ENCODE measurements around the gene PITPNC1.
"Not testable (repeated sequence)": the region's sequence is repeated elsewhere in the genome, so short reads cannot be mapped to it uniquely, and the experiment has no call there.

Gene PITPNC1

GRCh38 chr17:67379251-67379630 is 2.2 kb downstream of the PITPNC1 start:
- Histone ChIP-seq H3K36me3 (ENCODE audit: control insufficient read depth in 5 of 5, insufficient read depth in 5 of 5, low read length in 5 of 5) (peaks cover 0 to 3% (median 0%) of the 10 kb centered on the region in 5 donors), H3K4me3 (ENCODE audit: low read depth in 1 of 5, low read length in 5 of 5) (peak overlapping the region; percentile 56 to 90 (median 85)), H3K9ac (ENCODE audit: low read length in 5 of 5) (peak overlapping the region in 4 of 5 donors; percentile 6 to 84 (median 62)), H3K9me3 (ENCODE audit: control insufficient read depth in 5 of 5, low read length in 5 of 5) (no peaks in the 10 kb centered on the region), H3K4me1 (ENCODE audit: control insufficient read depth in 5 of 5, insufficient read depth in 5 of 5, low read length in 5 of 5) (peaks cover 5 to 36% (median 26%) of the 10 kb centered on the region in 5 donors), H3K27me3 (ENCODE audit: control insufficient read depth in 5 of 5, insufficient read depth in 4 of 5, low read length in 5 of 5) (no peaks in the 10 kb centered on the region), H3K27ac (ENCODE audit: low read depth, low read length) (peak overlapping the region; percentile 33)

GRCh38 chr17:67381929-67382257 is 4.8 kb downstream of the PITPNC1 start:
- H3K27me3 ChIP-seq (ENCODE audit: control insufficient read depth in 5 of 5, insufficient read depth in 4 of 5, low read length in 5 of 5), result no peaks in the 10 kb centered on the region
- no peak overlapping the region for H3K4me3 ChIP-seq (ENCODE audit: low read depth in 1 of 5, low read length in 5 of 5)
- H3K4me1 ChIP-seq (ENCODE audit: control insufficient read depth in 5 of 5, insufficient read depth in 5 of 5, low read length in 5 of 5), result peaks cover 0 to 20% (median 14%) of the 10 kb centered on the region in 5 donors
- no peak overlapping the region for H3K9ac ChIP-seq (ENCODE audit: low read length in 5 of 5)
- no peaks in the 10 kb centered on the region for H3K9me3 ChIP-seq (ENCODE audit: control insufficient read depth in 5 of 5, low read length in 5 of 5)
- H3K36me3 ChIP-seq (ENCODE audit: control insufficient read depth in 5 of 5, insufficient read depth in 5 of 5, low read length in 5 of 5), result peaks cover 0 to 3% (median 0%) of the 10 kb centered on the region in 5 donors
- no peak overlapping the region for H3K27ac ChIP-seq (ENCODE audit: low read depth, low read length)

- Histone ChIP-seq H3K27me3 (ENCODE audit: control insufficient read depth in 5 of 5, insufficient read depth in 4 of 5, low read length in 5 of 5) (no peaks in the 10 kb centered on the region), H3K4me1 (ENCODE audit: control insufficient read depth in 5 of 5, insufficient read depth in 5 of 5, low read length in 5 of 5) (peaks cover 0 to 22% (median 3%) of the 10 kb centered on the region in 5 donors), H3K9ac (ENCODE audit: low read length in 5 of 5) (no peak overlapping the region), H3K36me3 (ENCODE audit: control insufficient read depth in 5 of 5, insufficient read depth in 5 of 5, low read length in 5 of 5) (peaks cover 0 to 3% (median 0%) of the 10 kb centered on the region in 5 donors), H3K9me3 (ENCODE audit: control insufficient read depth in 5 of 5, low read length in 5 of 5) (no peaks in the 10 kb centered on the region), H3K27ac (ENCODE audit: low read depth, low read length) (no peak overlapping the region), H3K4me3 (ENCODE audit: low read depth in 1 of 5, low read length in 5 of 5) (no peak overlapping the region)
These were observed 8.3 kb downstream of the PITPNC1 start for GRCh38 chr17:67385122-67385988.

GRCh38 chr17:67386965-67387551 is 10.0 kb downstream of the PITPNC1 start:
- Histone ChIP-seq H3K27me3 (ENCODE audit: control insufficient read depth in 5 of 5, insufficient read depth in 4 of 5, low read length in 5 of 5) (no peaks in the 10 kb centered on the region), H3K4me3 (ENCODE audit: low read depth in 1 of 5, low read length in 5 of 5) (no peak overlapping the region), H3K9ac (ENCODE audit: low read length in 5 of 5) (peak overlapping the region in 1 of 5 donors; percentile 20), H3K27ac (ENCODE audit: low read depth, low read length) (no peak overlapping the region), H3K9me3 (ENCODE audit: control insufficient read depth in 5 of 5, low read length in 5 of 5) (no peaks in the 10 kb centered on the region), H3K4me1 (ENCODE audit: control insufficient read depth in 5 of 5, insufficient read depth in 5 of 5, low read length in 5 of 5) (peaks cover 0 to 28% (median 8%) of the 10 kb centered on the region in 5 donors), H3K36me3 (ENCODE audit: control insufficient read depth in 5 of 5, insufficient read depth in 5 of 5, low read length in 5 of 5) (peaks cover 0 to 3% (median 0%) of the 10 kb centered on the region in 5 donors)

- not testable (repeated sequence) for H3K4me3 ChIP-seq (ENCODE audit: low read depth in 1 of 5, low read length in 5 of 5); H3K36me3 ChIP-seq (ENCODE audit: control insufficient read depth in 5 of 5, insufficient read depth in 5 of 5, low read length in 5 of 5); H3K27ac ChIP-seq (ENCODE audit: low read depth, low read length); H3K9ac ChIP-seq (ENCODE audit: low read length in 5 of 5); H3K27me3 ChIP-seq (ENCODE audit: control insufficient read depth in 5 of 5, insufficient read depth in 4 of 5, low read length in 5 of 5); H3K9me3 ChIP-seq (ENCODE audit: control insufficient read depth in 5 of 5, low read length in 5 of 5)
- peaks cover 0 to 26% (median 8%) of the 10 kb centered on the region in 5 donors for H3K4me1 ChIP-seq (ENCODE audit: control insufficient read depth in 5 of 5, insufficient read depth in 5 of 5, low read length in 5 of 5)
These were observed 11.5 kb downstream of the PITPNC1 start for GRCh38 chr17:67388536-67388935.

- no peaks in the 10 kb centered on the region for H3K36me3 ChIP-seq (ENCODE audit: control insufficient read depth in 5 of 5, insufficient read depth in 5 of 5, low read length in 5 of 5)
- H3K27ac ChIP-seq (ENCODE audit: low read depth, low read length), result no peak overlapping the region
- no peaks in the 10 kb centered on the region for H3K9me3 ChIP-seq (ENCODE audit: control insufficient read depth in 5 of 5, low read length in 5 of 5)
- no peak overlapping the region for H3K9ac ChIP-seq (ENCODE audit: low read length in 5 of 5)
- H3K4me1 ChIP-seq (ENCODE audit: control insufficient read depth in 5 of 5, insufficient read depth in 5 of 5, low read length in 5 of 5), result peaks cover 0 to 26% (median 8%) of the 10 kb centered on the region in 5 donors
- H3K4me3 ChIP-seq (ENCODE audit: low read depth in 1 of 5, low read length in 5 of 5), result no peak overlapping the region
- H3K27me3 ChIP-seq (ENCODE audit: control insufficient read depth in 5 of 5, insufficient read depth in 4 of 5, low read length in 5 of 5), result no peaks in the 10 kb centered on the region
These were observed 11.9 kb downstream of the PITPNC1 start for GRCh38 chr17:67388986-67389385.

GRCh38 chr17:67390006-67390645 is 13.0 kb downstream of the PITPNC1 start:
- Histone ChIP-seq H3K9me3 (ENCODE audit: control insufficient read depth in 5 of 5, low read length in 5 of 5) (no peaks in the 10 kb centered on the region), H3K4me1 (ENCODE audit: control insufficient read depth in 5 of 5, insufficient read depth in 5 of 5, low read length in 5 of 5) (peaks cover 0 to 26% (median 8%) of the 10 kb centered on the region in 5 donors), H3K36me3 (ENCODE audit: control insufficient read depth in 5 of 5, insufficient read depth in 5 of 5, low read length in 5 of 5) (peaks cover 0 to 2% (median 0%) of the 10 kb centered on the region in 5 donors), H3K27me3 (ENCODE audit: control insufficient read depth in 5 of 5, insufficient read depth in 4 of 5, low read length in 5 of 5) (no peaks in the 10 kb centered on the region), H3K9ac (ENCODE audit: low read length in 5 of 5) (no peak overlapping the region), H3K4me3 (ENCODE audit: low read depth in 1 of 5, low read length in 5 of 5) (no peak overlapping the region), H3K27ac (ENCODE audit: low read depth, low read length) (peak overlapping the region; percentile 19)

GRCh38 chr17:67390646-67391361 is 13.7 kb downstream of the PITPNC1 start:
- H3K27ac ChIP-seq (ENCODE audit: low read depth, low read length), result peak overlapping the region; percentile 19
- no peaks in the 10 kb centered on the region for H3K27me3 ChIP-seq (ENCODE audit: control insufficient read depth in 5 of 5, insufficient read depth in 4 of 5, low read length in 5 of 5)
- H3K4me3 ChIP-seq (ENCODE audit: low read depth in 1 of 5, low read length in 5 of 5), result no peak overlapping the region
- no peaks in the 10 kb centered on the region for H3K9me3 ChIP-seq (ENCODE audit: control insufficient read depth in 5 of 5, low read length in 5 of 5)
- peaks cover 0 to 2% (median 0%) of the 10 kb centered on the region in 5 donors for H3K36me3 ChIP-seq (ENCODE audit: control insufficient read depth in 5 of 5, insufficient read depth in 5 of 5, low read length in 5 of 5)
- H3K4me1 ChIP-seq (ENCODE audit: control insufficient read depth in 5 of 5, insufficient read depth in 5 of 5, low read length in 5 of 5), result peaks cover 0 to 24% (median 8%) of the 10 kb centered on the region in 5 donors
- no peak overlapping the region for H3K9ac ChIP-seq (ENCODE audit: low read length in 5 of 5)

GRCh38 chr17:67392111-67392510 is 15.0 kb downstream of the PITPNC1 start:
- Histone ChIP-seq H3K9ac (ENCODE audit: low read length in 5 of 5) (no peak overlapping the region), H3K27me3 (ENCODE audit: control insufficient read depth in 5 of 5, insufficient read depth in 4 of 5, low read length in 5 of 5) (no peaks in the 10 kb centered on the region), H3K9me3 (ENCODE audit: control insufficient read depth in 5 of 5, low read length in 5 of 5) (no peaks in the 10 kb centered on the region), H3K4me1 (ENCODE audit: control insufficient read depth in 5 of 5, insufficient read depth in 5 of 5, low read length in 5 of 5) (peaks cover 0 to 18% (median 7%) of the 10 kb centered on the region in 5 donors), H3K4me3 (ENCODE audit: low read depth in 1 of 5, low read length in 5 of 5) (no peak overlapping the region), H3K36me3 (ENCODE audit: control insufficient read depth in 5 of 5, insufficient read depth in 5 of 5, low read length in 5 of 5) (peaks cover 0 to 2% (median 0%) of the 10 kb centered on the region in 5 donors), H3K27ac (ENCODE audit: low read depth, low read length) (no peak overlapping the region)

Data from subcutaneous abdominal adipose tissue (tissue), 5 donors.